H1 (cell line): ENCODE results near the gene CERT1. TPM values are rescaled to one million over a fixed set of nuclear protein-coding genes. Genes with fewer than 3 reads are reported as not detected.

Source experiments
- CEBPB ChIP-seq: IDR thresholded peaks from 2 replicates; pipeline ENCODE4 v1.6.1; 2012; ENCODE audit warnings: low read depth, low read length
- CHD1 ChIP-seq: IDR thresholded peaks from 2 replicates; pipeline ENCODE4 v1.6.1; 2012; ENCODE audit warnings: low read depth, low read length, improper control_type of control experiment
- KDM4A ChIP-seq: IDR thresholded peaks from one replicate; pipeline ENCODE4 v1.7.1; 2012; ENCODE audit warnings: low read depth, mild to moderate bottlenecking, moderate library complexity, low read length, inconsistent platforms; ENCODE audit not compliant: severe bottlenecking
- RXRA ChIP-seq: IDR thresholded peaks from 2 replicates; pipeline ENCODE4 v1.6.1; 2011; ENCODE audit warnings: low read depth, mild to moderate bottlenecking, low read length, moderate library complexity; ENCODE audit not compliant: insufficient read depth
- polyA plus RNA-seq, 7 experiments: library from polyadenylated mRNA; depleted of rRNA in 3 of 7; stranded (reverse) in 5 of 7; unstranded in 2 of 7; fragments of >200 nt in 5 of 7; fragments of 200-250 nt in 2 of 7; gene quantifications; 1 replicate in 5 of 7; 2 replicates in 1 of 7; 4 replicates in 1 of 7; pipeline versions ENCODE4 v1.2.1 to v1.2.3, GENCODE V29; 2011 to 2013; ENCODE audit warnings: missing spikeins in 2 of 7, mixed read lengths in 2 of 7
- total RNA-seq: library from RNA; stranded (reverse); fragmentation: NEBNext Ultra II Directional; extraction: Animal tissue kit (Norgen Biotek cat#: 25700); gene quantifications from 2 replicates; pipeline ENCODE4 v1.2.1, GENCODE V29; 2021

Gene CERT1
- total and polyA plus RNA-seq, 2 of the 8 experiments (the other 6 are each of a cell fraction or from before 2014, with no cell fraction given) = 7.8 to 55.3 TPM

GRCh38 chr5:75465480-75465879 lies 45.9 kb downstream of the CERT1 start (continued):
- no peak for TF ChIP-seq RXRA
- TF ChIP-seq KDM4A = no peak
- no peak for TF ChIP-seq CHD1
- no peak for TF ChIP-seq CEBPB
